HG03139 (cell line): ENCODE measurements around the gene SLC4A8.

Experiments used
- ATAC-seq: cut with Tn5 transposase; IDR thresholded peaks from one replicate; pipeline ENCODE4 v1.9.1; 2021; ENCODE audit not compliant: unreplicated experiment

Gene SLC4A8

DNA sequence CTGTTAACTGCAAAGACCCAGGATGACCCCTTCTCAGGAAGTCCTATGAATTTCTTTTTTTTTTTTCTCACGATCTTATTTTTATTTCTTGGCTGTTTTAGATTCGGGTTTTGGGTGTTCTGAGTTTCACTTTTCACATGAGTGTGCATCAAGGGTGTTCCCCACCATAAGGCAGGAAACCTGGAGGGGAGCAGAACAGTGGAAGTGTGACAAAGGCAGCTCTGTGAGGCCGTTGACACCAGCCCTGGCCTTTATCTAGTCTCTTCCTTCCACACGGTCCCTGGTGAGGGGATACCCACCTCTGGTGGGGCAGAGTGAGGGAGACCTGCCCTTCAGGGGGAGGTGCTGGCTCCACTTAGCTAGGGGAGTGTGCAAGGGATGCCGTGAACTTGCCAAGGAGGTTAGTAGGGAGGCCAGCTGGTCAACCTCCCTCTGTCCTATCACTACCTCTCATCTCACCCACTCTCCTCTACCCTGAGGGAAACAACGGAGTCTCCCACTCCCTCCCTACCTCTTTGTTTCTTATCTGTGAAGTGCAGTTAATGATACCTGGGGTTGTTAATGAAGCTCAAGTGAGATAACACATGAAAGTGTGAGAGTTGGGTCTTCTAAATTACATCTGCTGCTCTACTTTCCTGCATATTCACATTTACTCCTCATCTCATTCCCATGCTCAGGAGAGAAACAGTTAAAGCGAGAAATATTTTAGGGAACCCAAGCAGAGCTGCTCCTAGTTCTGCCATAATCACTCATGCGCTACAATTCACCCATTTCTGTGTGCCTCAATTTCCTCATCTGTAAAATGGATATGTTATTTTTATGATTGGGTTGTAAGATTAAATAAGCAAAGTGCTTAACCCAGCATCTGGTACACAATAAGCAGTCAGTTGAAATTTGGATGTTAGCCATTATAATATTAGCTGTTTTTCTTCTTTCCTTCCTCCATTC lies 29.1 kb upstream of the SLC4A8 start:
- no peak for ATAC-seq

DNA sequence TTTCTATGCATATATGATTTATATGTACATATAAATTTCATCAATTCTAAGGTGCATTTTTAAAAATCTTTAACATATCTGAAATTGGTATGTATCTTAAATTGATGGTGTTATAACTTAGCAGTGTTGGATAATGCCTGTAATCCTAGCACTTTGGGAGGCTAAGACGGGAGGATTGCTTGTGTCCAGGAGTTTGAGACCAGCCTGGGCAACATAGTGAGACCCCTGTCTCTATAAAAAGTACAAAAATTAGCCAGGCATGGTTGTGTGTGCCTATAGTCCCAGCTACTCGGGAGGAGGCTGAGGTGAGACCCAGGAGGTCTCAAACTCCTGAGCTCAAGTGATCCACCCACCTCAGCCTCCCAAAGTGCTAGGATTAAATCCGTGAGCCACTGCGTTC lies 27.0 kb upstream of the SLC4A8 start:
- no peak for ATAC-seq

DNA sequence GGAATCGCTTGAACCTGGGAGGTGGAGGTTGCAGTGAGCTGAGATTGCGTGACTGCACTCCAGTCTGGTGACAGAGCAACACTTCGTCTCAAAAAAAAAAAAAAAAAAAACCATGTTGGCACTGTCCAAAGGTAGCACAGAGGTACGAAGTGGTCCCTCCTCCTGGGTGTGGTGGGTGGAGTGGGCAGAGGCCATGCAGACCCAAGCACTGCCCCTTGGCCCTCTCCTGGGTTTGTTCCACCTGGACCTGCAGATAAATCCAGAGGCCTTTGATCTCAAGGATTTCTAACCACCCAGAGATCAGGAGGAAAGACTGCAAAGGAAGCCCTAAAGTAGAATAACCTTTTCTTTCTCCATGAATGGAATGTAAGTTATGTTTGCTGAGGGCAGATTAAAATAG lies 24.7 kb upstream of the SLC4A8 start:
- no peak for ATAC-seq

DNA sequence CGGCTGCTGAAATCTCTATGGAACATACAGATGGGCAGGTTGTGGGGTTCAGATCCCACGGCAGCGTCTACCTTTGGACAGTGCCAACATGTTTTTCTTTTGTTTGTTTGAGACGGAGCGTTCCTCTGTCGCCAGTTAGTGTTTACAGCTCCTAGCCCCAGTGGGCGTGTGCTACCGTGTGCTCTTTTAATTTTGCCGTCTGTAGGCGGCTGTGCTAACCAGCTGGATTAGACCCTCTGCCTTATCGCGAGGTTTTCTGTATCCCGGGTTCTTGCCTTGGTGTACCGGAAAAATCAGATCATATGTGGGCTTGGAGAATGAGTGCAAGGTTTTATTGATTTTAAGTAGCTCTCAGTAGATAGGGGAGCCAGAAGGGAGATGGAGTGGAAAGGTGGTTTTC lies 23.6 kb upstream of the SLC4A8 start:
- no peak for ATAC-seq

DNA sequence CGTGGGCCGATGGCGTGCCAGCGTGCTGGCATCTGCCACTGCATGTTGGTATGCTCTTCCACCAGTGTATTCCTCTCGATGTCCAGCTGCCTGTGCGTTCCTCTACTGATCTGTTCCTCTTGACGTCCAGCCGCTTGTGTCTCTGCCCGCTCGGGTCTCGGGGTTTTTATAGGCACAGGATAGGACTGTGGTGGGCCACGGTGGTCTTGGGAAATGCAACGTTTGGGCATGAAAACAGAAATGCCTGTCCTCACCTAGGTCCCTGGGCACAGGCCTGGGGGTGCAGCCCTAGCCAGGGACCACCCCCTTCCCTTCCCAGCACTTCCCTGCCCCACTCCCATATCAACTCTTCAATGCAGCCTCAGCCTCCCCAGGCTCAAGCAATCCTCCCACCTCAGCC lies 23.1 kb upstream of the SLC4A8 start:
- ATAC-seq, result no peak

DNA sequence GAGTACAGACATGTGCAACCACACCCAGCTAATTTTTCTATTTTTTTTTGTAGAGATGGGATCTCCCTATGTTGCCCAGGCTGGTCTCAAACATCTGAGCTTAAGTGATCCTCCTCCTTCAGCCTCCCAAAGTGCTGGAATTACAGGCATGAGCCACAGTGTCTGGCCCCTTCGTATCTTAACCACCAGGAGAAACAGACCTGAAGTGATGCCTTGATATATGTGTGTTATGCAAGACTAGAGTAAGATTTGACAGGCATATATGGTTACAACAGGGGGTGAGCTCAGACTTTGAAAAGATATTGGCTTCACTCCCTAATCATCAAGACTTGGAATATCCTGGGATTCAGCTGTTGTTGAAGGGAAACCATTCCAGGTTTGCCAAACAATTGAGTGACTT lies 22.7 kb upstream of the SLC4A8 start:
- no peak for ATAC-seq

DNA sequence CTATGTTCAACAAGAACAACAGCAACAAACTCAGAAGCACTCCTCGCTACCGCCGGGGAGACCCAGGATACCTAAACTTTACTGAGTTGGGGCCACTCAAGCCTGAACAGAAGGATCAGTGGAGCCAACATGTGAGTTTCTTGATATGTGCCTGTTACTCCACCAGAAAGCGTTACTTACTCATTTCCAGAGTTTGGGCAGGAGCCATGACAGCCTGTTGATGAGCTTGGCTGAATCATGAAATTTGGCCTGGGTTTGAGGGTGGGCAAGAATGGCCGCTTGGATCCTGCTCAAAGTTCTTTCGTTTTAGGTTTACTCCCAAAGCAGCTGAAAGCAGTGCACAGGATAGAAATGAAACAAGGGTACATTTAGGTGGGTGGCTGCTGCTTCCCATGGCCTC lies 21.5 kb upstream of the SLC4A8 start:
- ATAC-seq, result no peak

DNA sequence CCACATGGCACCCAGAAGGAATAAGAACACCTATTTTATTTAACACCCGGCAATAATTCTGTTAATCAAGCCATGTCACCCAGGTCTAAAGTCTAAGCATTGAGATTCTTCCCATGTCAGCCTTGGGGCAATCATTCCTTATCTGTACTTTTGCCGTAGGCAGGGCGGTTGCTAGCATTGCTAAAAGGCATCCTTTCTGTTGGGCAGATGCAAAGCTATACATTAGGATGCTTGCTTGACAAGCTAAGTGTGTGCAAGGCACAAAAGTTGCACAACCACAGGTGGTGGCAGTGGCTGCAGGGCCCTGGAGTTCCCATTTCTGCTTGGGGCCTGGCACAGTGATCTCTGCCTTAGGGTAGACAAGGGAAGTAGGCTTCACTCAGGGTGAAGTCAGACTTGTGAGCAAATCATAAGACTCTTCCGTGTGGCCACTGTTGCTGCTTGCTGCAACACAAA lies 20.9 kb upstream of the SLC4A8 start:
- no peak for ATAC-seq

DNA sequence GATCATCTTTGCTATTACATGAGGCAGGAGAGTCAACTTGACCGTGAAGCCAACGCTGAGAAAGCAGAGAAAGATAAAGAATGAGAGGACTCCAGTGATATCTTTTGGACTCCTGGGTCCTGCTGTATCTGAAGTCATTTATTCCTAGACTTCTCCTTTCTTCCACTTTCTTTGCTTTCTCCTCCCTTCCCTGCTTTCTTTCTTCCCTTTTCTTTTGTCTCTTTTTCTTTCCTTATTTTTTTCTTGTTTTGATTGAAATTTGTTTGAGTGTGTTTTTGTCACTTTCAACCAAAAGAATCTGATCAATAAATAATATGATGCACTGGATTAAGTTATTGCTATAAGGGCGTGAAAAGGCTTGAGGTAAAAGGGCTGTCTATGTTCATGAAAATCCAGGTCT lies 20.0 kb upstream of the SLC4A8 start:
- no peak for ATAC-seq

DNA sequence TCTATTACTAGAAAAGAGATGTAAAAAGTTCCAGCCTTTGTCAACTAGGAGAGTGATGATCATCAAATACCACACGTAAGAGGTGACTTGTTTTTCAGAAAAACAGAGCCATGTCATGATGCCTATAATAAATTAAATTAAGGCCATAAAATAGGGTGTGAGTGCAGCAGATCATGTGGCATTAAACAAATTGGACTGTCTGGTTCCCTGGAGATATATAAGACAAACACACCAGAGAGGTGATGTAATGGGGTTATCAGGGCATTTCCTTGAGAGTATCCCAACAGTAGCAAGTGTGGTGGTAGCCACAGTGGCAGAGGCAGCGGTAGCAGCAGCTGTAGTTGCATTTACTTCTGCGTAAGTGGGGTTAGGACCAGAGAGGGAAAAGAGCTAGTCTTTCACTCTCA lies 18.8 kb upstream of the SLC4A8 start:
- no peak for ATAC-seq

DNA sequence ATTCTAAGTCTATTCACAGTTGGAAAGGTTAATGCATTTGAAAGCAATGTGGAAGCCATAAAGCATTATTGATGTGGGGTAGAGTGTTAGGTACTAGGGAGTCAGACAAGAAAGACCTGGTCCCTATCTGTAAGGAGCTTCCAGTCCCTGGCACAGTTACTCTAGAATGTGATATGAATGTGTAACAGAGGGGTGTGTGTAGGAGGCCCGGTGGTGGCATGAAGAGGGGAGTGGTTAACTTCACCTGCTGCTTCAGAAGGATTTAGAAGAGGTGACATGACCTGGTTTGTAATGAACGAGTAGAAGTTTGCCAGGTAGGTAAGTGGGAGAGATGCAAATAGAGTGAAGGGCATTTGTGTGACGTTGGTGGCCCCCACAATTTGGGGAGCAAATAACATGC lies 18.3 kb upstream of the SLC4A8 start:
- ATAC-seq, result no peak

DNA sequence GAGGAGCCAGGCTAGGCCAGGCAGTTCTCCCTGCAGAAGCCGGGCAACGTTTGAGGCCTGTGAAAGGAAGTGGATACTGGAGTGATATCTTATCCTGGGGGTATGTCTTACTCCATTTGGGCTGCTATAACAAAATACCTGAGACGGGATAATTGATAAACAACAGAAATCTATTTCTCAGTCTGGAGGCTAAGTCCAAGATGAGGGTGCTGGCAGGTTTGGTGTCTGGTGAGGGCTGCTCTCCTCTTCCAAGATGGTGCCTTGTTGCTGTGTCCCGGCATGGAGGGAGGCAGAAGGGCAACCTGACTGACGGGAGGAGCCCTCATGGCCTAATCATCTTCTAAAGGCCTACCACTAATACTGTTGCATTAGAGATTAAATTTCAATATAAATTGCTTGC lies 17.8 kb upstream of the SLC4A8 start:
- ATAC-seq, result no peak

DNA sequence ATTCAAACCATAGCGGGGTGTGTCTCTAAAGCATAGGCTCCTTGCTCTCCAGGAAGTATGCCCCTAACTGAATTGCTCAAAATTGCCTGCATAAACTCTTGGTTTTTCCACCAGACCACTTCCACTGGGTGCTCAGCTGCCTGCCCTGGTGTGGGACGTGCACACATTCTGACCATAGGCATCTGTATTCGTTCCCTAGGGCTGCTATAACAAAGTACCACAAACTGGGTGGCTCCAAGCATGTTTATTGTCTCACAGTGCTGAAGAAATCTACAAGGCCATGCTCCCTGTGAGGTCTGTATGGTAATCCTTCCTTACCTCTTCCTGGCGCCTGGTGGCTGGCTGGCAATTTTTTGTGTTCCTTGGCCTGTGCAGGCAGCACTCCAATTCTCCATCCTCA lies 17.0 kb upstream of the SLC4A8 start:
- ATAC-seq, result no peak

DNA sequence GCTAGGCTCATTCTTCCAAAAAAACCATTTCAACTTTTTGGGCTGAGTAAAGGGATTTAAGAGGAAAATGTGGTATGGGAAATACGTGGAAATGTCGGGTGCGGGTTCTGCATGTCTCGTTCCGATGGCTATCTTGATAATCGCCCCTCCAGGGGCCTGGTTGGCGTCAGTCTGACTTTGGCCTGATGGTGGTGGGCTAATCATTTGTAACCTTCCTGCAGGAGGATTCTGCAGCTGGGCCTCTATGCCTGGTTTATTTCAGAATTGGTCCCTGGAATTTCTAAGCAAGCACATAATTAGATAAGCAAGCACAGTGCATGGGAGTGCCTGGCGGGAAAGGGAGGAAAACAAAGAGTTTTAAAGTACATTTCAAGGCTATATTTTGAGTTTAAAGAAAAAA lies 14.8 kb upstream of the SLC4A8 start:
- no peak for ATAC-seq

DNA sequence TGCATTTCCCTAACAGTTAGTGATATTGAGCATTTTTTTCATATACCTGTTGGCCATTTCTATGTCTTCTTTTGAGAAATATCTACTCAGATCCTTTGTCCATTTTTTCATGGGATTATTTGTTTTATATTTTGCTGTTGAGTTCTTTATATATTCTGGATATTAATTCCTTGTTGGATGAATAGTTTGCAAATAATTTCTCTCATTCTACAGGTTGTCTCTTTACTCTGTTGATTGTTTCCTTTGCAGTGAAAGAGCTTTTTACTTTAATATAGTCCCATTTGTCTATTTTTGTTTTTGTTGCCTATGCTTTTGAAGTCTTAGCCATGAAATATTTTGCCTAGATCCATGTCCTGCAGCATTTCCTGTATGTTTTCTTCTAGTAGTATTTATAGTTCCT lies 11.5 kb upstream of the SLC4A8 start:
- no peak for ATAC-seq

DNA sequence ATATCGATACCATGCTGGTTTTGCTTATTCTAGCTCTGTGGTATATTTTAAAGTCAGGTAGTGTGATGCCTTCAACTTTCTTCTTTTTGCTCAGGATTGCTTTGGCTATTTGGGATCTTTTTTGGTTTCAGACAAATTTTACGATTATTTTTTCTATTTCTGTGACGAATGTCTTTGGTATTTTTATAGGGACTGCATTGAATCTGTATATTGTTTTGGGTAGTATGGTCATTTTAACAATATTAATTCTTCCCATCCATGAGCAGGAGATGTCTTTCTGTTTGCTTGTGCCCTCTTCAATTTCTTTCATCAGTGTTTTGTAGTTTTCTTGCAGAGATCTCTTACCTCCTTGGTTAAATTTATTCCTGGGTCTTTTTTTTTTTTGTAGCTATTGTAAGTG lies 10.8 kb upstream of the SLC4A8 start:
- no peak for ATAC-seq

DNA sequence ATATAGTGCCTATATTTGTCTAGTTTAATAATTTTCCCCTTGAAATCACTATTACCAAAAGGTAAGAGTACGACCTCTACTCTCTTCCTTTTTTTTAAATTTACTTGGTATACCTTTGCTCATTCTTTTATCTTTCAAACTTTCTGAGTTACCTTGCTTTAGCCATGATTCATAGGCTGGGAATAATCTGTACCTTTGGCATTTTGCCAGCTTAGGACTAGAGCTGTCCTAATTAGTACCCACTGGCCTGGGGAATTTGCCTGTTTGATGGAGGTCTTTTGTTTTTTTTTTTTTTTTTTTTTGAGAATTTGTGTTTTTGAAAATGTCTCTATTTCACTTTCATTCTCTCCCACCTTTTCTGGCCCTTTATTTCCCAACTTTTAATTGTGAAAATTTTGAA lies 8.7 kb upstream of the SLC4A8 start:
- ATAC-seq, result no peak

DNA sequence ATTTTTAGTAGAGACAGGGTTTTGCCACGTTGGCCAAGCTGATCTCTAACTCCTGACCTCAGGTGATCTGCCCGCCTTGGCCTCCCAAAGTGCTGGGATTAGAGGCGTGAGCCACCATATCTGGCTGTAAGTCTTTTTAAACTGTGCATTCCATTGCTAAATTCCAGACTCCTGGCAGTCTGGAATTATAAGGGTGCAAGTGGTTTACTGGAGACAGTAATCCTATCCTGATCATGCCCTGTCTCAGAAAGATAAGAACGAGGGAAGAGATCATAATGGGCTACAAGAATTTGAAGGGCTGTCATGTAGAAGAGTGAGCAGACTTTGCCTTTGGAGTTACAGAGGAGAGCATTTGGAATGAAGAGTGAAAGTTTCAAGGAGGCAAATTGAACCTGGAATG lies 6.8 kb upstream of the SLC4A8 start:
- ATAC-seq, result no peak

DNA sequence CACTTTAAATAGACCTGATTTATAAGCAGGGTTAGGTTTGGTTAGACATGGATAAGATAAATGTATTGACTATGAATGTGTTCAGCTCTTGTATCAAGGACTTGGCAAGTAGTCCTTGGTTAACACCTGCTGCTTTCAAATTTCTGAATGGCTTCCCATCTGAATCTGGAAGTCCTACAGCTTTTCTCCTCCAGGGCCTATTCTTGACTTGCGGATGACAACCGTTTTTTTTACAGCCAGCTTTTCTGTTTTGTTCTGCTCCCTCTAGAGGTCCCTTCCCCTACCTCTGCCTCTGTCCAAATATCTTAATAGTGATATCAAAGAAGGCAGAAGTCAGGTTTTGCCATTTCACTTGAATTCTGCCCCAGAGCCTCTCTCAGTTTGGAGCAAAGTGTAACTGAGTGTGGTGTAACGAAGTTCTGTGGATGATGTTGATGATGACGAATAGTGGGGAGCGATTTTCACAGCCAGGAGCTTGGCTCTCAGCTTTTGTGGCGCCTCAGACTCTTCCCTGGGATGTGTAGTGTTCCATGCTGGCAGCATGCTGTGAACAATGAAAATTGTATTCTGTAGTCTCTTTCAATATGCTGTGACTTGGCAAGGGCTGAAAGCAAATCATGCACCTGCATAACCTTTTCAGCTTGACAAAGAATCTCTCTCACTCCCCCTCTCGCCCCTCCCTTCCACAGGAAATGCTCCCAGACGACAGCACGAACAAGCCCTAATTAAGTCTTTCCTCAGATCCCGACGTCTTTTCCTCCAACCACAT lies 5.0 kb upstream of the SLC4A8 start:
- ATAC-seq, result no peak

DNA sequence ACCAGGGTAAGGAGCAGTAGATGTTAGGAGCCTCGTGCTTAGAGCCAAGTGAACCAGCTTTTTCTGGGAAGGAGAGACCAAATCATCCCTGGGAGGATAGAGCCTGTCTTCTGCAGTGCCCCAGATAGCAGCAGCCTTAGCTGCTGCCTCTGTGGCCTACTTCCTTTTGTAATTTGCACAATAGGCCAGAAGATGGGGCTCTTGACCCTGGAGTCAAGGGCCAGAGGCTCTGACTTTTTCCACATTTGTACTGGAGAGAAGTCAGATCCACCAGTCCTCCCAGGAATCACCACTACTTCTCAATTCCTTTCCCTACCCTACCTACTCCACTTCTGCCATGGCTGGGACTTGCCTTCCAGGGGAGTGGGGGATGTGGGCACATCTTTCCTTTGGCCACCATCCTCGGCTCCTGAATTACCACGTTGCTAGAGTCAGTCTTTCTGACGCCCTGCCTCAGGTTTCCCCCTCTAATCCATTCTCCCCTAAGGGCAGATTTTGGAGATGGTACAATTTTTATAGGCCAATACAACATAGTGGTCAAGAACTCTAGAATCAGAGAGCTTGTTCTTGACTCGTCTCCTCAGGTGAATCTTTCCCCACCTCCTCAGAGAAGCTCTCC lies 3.3 kb upstream of the SLC4A8 start:
- no peak for ATAC-seq

DNA sequence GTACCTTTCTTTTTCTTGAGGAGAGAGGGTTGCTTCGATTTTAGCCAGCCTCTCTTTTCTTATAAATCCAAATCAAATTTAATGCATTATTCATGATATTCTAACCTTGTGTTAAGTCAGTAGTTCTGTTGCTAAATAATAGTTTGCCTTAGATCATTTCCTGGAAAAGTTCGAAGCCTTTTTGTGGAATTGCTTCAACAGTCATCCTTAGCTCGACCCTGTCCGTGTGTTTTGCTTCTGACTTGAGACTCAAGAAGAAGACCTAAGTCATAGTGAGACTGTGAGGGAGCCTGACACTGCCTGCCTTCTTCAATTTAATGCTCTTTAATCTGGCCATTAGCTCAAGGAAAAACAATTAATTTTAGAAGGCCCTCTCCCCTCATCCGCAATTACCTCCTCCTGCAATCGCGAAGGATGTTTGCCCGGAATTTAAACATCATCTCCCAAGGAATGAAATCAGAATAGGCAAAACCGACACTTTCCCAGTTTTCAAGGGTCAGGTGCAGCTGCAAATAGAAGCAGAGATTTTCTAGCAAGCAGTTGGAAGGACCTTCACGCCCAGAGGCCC lies 453 bp upstream of the SLC4A8 start:
- ATAC-seq, result no peak

DNA sequence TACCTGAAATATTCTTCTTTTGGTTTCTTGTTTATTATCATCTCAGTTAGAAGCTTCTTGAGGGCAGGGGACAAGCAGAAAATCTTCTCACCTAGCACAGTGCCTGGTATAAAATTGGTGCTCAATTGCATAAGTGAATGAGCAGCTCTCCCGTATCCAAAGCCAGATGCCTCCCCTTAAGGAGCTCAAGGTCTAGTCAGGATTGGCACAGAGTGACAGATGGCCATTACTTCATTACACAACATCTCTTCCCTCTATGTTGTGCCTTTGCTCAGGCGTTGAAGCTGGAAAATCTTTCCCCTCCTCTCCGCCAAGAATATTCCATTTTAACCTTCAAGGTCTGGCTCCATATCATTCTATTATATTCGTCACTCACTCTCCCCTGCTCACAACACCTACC lies 3.6 kb downstream of the SLC4A8 start:
- ATAC-seq, result no peak
